H9 (cell line): Measurements from ENCODE around the gene FEV. TPM values are rescaled to one million over a fixed set of nuclear protein-coding genes. Genes with fewer than 3 reads are reported as not detected.

Experiments used
- DNase-seq: peaks from one replicate; pipeline ENCODE4 v3.0.0-alpha.2; 2017
- H2AFZ ChIP-seq: one replicate; pipeline ENCODE4 v1.6.1; 2013; ENCODE audit warnings: mild to moderate bottlenecking, low read length, control low read depth, moderate library complexity
- H2AK5ac ChIP-seq: 2 replicates; pipeline ENCODE4 v1.6.1; 2013; ENCODE audit warnings: low read length, control low read depth, mixed read lengths; ENCODE audit not compliant: insufficient read length
- H2BK120ac ChIP-seq: one replicate; pipeline ENCODE4 v1.6.1; 2013; ENCODE audit warnings: low read depth, mild to moderate bottlenecking, low read length, control low read depth, inconsistent platforms; ENCODE audit not compliant: poor library complexity, severe bottlenecking
- H2BK12ac ChIP-seq: 2 replicates; pipeline ENCODE4 v1.6.1; 2013; ENCODE audit warnings: low read length, control low read depth, mixed read lengths, low read depth; ENCODE audit not compliant: insufficient read length
- H2BK15ac ChIP-seq: 2 replicates; pipeline ENCODE4 v1.6.1; 2013; ENCODE audit warnings: low read depth, low read length, control low read depth
- H2BK20ac ChIP-seq: one replicate; pipeline ENCODE4 v1.6.1; 2013; ENCODE audit warnings: low read depth, mild to moderate bottlenecking, low read length, control low read depth, inconsistent platforms; ENCODE audit not compliant: poor library complexity, severe bottlenecking
- H2BK5ac ChIP-seq: 2 replicates; pipeline ENCODE4 v1.6.1; 2013; ENCODE audit warnings: low read length, control low read depth, mixed read lengths; ENCODE audit not compliant: insufficient read length
- H3K14ac ChIP-seq: 2 replicates; pipeline ENCODE4 v1.6.1; 2013; ENCODE audit warnings: low read length, control low read depth; ENCODE audit not compliant: insufficient read depth
- H3K18ac ChIP-seq: 2 replicates; pipeline ENCODE4 v1.6.1; 2013; ENCODE audit warnings: low read depth, mild to moderate bottlenecking, mixed read lengths, low read length, control low read depth; ENCODE audit not compliant: insufficient read length
- H3K23ac ChIP-seq: 2 replicates; pipeline ENCODE4 v1.6.1; 2013; ENCODE audit warnings: low read length, control low read depth, mixed read lengths, low read depth; ENCODE audit not compliant: insufficient read length
- H3K23me2 ChIP-seq: 2 replicates; pipeline ENCODE4 v1.6.1; 2013; ENCODE audit warnings: low read depth, mild to moderate bottlenecking, mixed read lengths, low read length, control low read depth; ENCODE audit not compliant: insufficient read length, poor library complexity, severe bottlenecking
- H3K27ac ChIP-seq: 2 replicates; pipeline ENCODE4 v1.5.1; 2013; ENCODE audit warnings: low read length, control low read depth, mixed read lengths, low read depth; ENCODE audit not compliant: insufficient read length
- H3K27me3 ChIP-seq: 2 replicates; pipeline ENCODE4 v1.6.1; 2013; ENCODE audit warnings: low read length, control low read depth, inconsistent platforms; ENCODE audit not compliant: insufficient read depth
- H3K4ac ChIP-seq: 2 replicates; pipeline ENCODE4 v1.6.1; 2013; ENCODE audit warnings: low read depth, mild to moderate bottlenecking, control low read depth, inconsistent platforms, low read length, moderate library complexity
- H3K4me1 ChIP-seq: 2 replicates; pipeline ENCODE4 v1.6.1; 2013; ENCODE audit warnings: low read length, control low read depth, inconsistent platforms; ENCODE audit not compliant: insufficient read depth
- H3K4me2 ChIP-seq: 2 replicates; pipeline ENCODE4 v1.6.1; 2013; ENCODE audit warnings: low read length, control low read depth, mixed read lengths; ENCODE audit not compliant: insufficient read length, insufficient read depth
- H3K56ac ChIP-seq: 2 replicates; pipeline ENCODE4 v1.6.1; 2013; ENCODE audit warnings: low read depth, mild to moderate bottlenecking, mixed read lengths, low read length, control low read depth; ENCODE audit not compliant: insufficient read length
- H3K79me1 ChIP-seq: 2 replicates; pipeline ENCODE4 v1.6.1; 2013; ENCODE audit warnings: low read depth, mild to moderate bottlenecking, moderate library complexity, low read length, control low read depth, inconsistent platforms; ENCODE audit not compliant: insufficient read depth, poor library complexity, severe bottlenecking
- H3K79me2 ChIP-seq: 2 replicates; pipeline ENCODE4 v1.6.1; 2013; ENCODE audit warnings: low read length, control low read depth, inconsistent platforms; ENCODE audit not compliant: insufficient read depth
- H3K9ac ChIP-seq: 2 replicates; pipeline ENCODE4 v1.6.1; 2013; ENCODE audit warnings: low read length, control low read depth, mixed read lengths; ENCODE audit not compliant: insufficient read length; ENCODE audit errors: extremely low read depth
- H3K9me3 ChIP-seq: one replicate; pipeline ENCODE4 v1.6.1; 2013; ENCODE audit warnings: low read depth, low read length, inconsistent platforms; ENCODE audit not compliant: control insufficient read depth
- H3T11ph ChIP-seq: one replicate; pipeline ENCODE4 v1.6.1; 2013; ENCODE audit warnings: mild to moderate bottlenecking, low read length, control low read depth, inconsistent platforms
- H4K20me1 ChIP-seq: one replicate; pipeline ENCODE4 v1.6.1; 2013; ENCODE audit not compliant: control insufficient read depth, insufficient read length, insufficient read depth
- H4K5ac ChIP-seq: 2 replicates; pipeline ENCODE4 v1.6.1; 2013; ENCODE audit warnings: low read depth, mild to moderate bottlenecking, mixed read lengths, low read length, control low read depth; ENCODE audit not compliant: insufficient read length
- H4K8ac ChIP-seq: replicated peaks from 2 replicates; pipeline ENCODE4 v1.6.1; 2013; ENCODE audit warnings: low read length, control low read depth, mixed read lengths, low read depth; ENCODE audit not compliant: insufficient read length
- H4K91ac ChIP-seq: 2 replicates; pipeline ENCODE4 v1.6.1; 2013; ENCODE audit warnings: low read depth, mild to moderate bottlenecking, moderate library complexity, mixed read lengths, low read length, control low read depth; ENCODE audit not compliant: insufficient read length
- H3K27ac Mint-ChIP-seq, 3 experiments: 2 replicates in 2 of 3; 3 replicates in 1 of 3; pipeline ENCODE4 v1.8.0; 2020 to 2021; ENCODE audit warnings: mixed read lengths in 3 of 3, mild to moderate bottlenecking in 1 of 3, moderate library complexity in 1 of 3
- H3K27me3 Mint-ChIP-seq: 2 replicates; pipeline ENCODE4 v1.8.0; 2021; ENCODE audit warnings: low read depth, mild to moderate bottlenecking, moderate library complexity, mixed read lengths
- H3K36me3 Mint-ChIP-seq, 3 experiments: 2 replicates in 2 of 3; 3 replicates in 1 of 3; pipeline ENCODE4 v1.8.0; 2020 to 2021; ENCODE audit warnings: low read depth in 3 of 3, mixed read lengths in 3 of 3; ENCODE audit not compliant: insufficient read depth in 1 of 3
- H3K4me1 Mint-ChIP-seq, 2 experiments: 2 replicates each; pipeline ENCODE4 v1.8.0; 2020; ENCODE audit warnings: mixed read lengths in 2 of 2
- H3K4me3 Mint-ChIP-seq, 2 experiments: 2 replicates in 1 of 2; 3 replicates in 1 of 2; pipeline ENCODE4 v1.8.0; 2020 to 2021; ENCODE audit warnings: mild to moderate bottlenecking in 2 of 2, mixed read lengths in 2 of 2, moderate library complexity in 1 of 2
- H3K9me3 Mint-ChIP-seq, 2 experiments: 2 replicates in 1 of 2; 3 replicates in 1 of 2; pipeline ENCODE4 v1.8.0; 2020; ENCODE audit warnings: mild to moderate bottlenecking in 2 of 2, mixed read lengths in 2 of 2, moderate library complexity in 1 of 2
- CTCF ChIP-seq: fragments of 200-600 bp; sonication (generic); conservative IDR thresholded peaks from 3 replicates; pipeline ENCODE4 v1.8.0; 2021; ENCODE audit warnings: antibody characterized with exemption, mild to moderate bottlenecking
- WGBS: extraction: QIAGEN DNeasy Blood & Tissue Kit; methylation state at CpG from one replicate; pipeline ENCODE4 v1.1.7; 2013; ENCODE audit warnings: missing lambda C conversion rate, low lambda C conversion rate, mixed read lengths; ENCODE audit not compliant: insufficient read length; ENCODE audit errors: extremely low coverage; 5-methylcytosine and 5-hydroxymethylcytosine counted together
- total RNA-seq: library from RNA; stranded (reverse); gene quantifications from 2 replicates; pipeline ENCODE4 v1.2.1, GENCODE V29; 2021

The FEV gene
- total RNA-seq, 1 experiment from 2014 or later, result not detected

GRCh38 chr2:218958276-218958675, 26.7 kb downstream of the FEV start:
- H4K8ac ChIP-seq, result no peak overlapping the region
- peaks cover 4% of the 10 kb centered on the region; the same call in 1 of the 2 replicates for H3K4me1 ChIP-seq
- H3K27me3 ChIP-seq, result peaks cover 20% of the 10 kb centered on the region
- H2AFZ ChIP-seq, result no peak overlapping the region
- Mint-ChIP-seq H3K36me3 (no peaks in the 10 kb centered on the region; a peak in 3 of 7 replicates), H3K9me3 (peaks cover 0 to 2% of the 10 kb centered on the region in 2 experiments; a peak in 2 of 5 replicates), H3K27ac (no peak overlapping the region), H3K27me3 (peaks cover 90% of the 10 kb centered on the region), H3K4me1 (peaks cover 9 to 25% of the 10 kb centered on the region in 2 experiments), H3K4me3 (peak overlapping the region; percentile 82 to 90; a peak in 4 of 5 replicates)
- H3K9ac ChIP-seq, result no peak overlapping the region
- no peak overlapping the region for H3K56ac ChIP-seq
- no peak overlapping the region for H4K5ac ChIP-seq
- no peak overlapping the region for H2BK12ac ChIP-seq
- H3K4ac ChIP-seq, result no peak overlapping the region
- no peaks in the 10 kb centered on the region for H3K79me2 ChIP-seq
- no peak overlapping the region for H3K14ac ChIP-seq
- H3K79me1 ChIP-seq, result no peaks in the 10 kb centered on the region
- no peak overlapping the region for H2BK20ac ChIP-seq
- H4K20me1 ChIP-seq, result no peaks in the 10 kb centered on the region
- WGBS, result no CpG with 5 or more reads among the region's 1 CpG
- H3K18ac ChIP-seq, result no peak overlapping the region
- no peak overlapping the region for H3K27ac ChIP-seq
- H2BK5ac ChIP-seq, result no peak overlapping the region
- no peak overlapping the region for H2BK15ac ChIP-seq
- H4K91ac ChIP-seq, result no peak overlapping the region
- no peak overlapping the region for H2BK120ac ChIP-seq
- no peak overlapping the region for H3T11ph ChIP-seq
- no peak for TF ChIP-seq CTCF
- DNase-seq, result no peak
- H3K9me3 ChIP-seq, result no peaks in the 10 kb centered on the region
- peaks cover 16% of the 10 kb centered on the region for H3K23me2 ChIP-seq
- H3K4me2 ChIP-seq, result no peak overlapping the region
- H2AK5ac ChIP-seq, result no peak overlapping the region
- no peak overlapping the region for H3K23ac ChIP-seq
